Caco-2 (cell line): Measurements from ENCODE around the gene TMEM235. TPM values are rescaled to one million over a fixed set of nuclear protein-coding genes. Genes with fewer than 3 reads are reported as not detected.

Source experiments
- BruUV-seq: library from RNA; stranded (reverse); fragments of 400-500 nt; replicated peaks from 2 replicates; lab custom pipeline; 2021; lab: Mats Ljungman, UMichigan
- CTCF ChIA-PET: fragments of 300-600 bp; sonication (Branson Sonifier 250); formaldehyde crosslinking; loops from one replicate; lab custom pipeline; 2022; ENCODE audit warnings: antibody characterized with exemption; lab: Charles Lee
- POLR2A ChIA-PET: fragments of 300-600 bp; sonication (Branson Sonifier 250); formaldehyde crosslinking; loops from one replicate; lab custom pipeline; 2022; ENCODE audit warnings: antibody characterized with exemption; lab: Charles Lee
- DNase-seq, 2 experiments: peaks; one replicate each; pipeline versions ENCODE4 v3.0.0 to v3.0.0-alpha.2; 2020 to 2022
- H3K27me3 ChIP-seq: replicated peaks from 2 replicates; pipeline ENCODE4 v1.6.0; 2011; ENCODE audit warnings: low read length; ENCODE audit not compliant: control insufficient read depth, insufficient read depth
- H3K36me3 ChIP-seq: 2 replicates; pipeline ENCODE4 v1.5.1; 2011; ENCODE audit warnings: low read length; ENCODE audit not compliant: control insufficient read depth, insufficient read depth
- H3K4me1 ChIP-seq: fragments of 250-450 bp; sonication (Bioruptor Pico); 2 replicates; pipeline ENCODE4 v1.5.1; 2020; ENCODE audit warnings: mild to moderate bottlenecking
- H3K4me3 ChIP-seq: 2 replicates; pipeline ENCODE4 v1.5.1; 2011; ENCODE audit warnings: low read depth, mild to moderate bottlenecking, control low read depth, low read length
- H3K9me3 ChIP-seq: fragments of 250-450 bp; sonication (Bioruptor Pico); 2 replicates; pipeline ENCODE4 v1.5.1; 2020; ENCODE audit warnings: mild to moderate bottlenecking, moderate library complexity
- H3K27ac Mint-ChIP-seq: one replicate; pipeline ENCODE4 v1.8.0; 2022; ENCODE audit warnings: mixed read lengths; ENCODE audit not compliant: unreplicated experiment
- H3K27me3 Mint-ChIP-seq: one replicate; pipeline ENCODE4 v1.8.0; 2022; ENCODE audit warnings: mixed read lengths; ENCODE audit not compliant: insufficient read depth, unreplicated experiment
- H3K36me3 Mint-ChIP-seq: one replicate; pipeline ENCODE4 v1.8.0; 2022; ENCODE audit warnings: mild to moderate bottlenecking, mixed read lengths; ENCODE audit not compliant: insufficient read depth, unreplicated experiment
- H3K4me1 Mint-ChIP-seq: one replicate; pipeline ENCODE4 v1.8.0; 2022; ENCODE audit warnings: low read depth, mixed read lengths; ENCODE audit not compliant: unreplicated experiment
- H3K4me3 Mint-ChIP-seq: one replicate; pipeline ENCODE4 v1.8.0; 2022; ENCODE audit warnings: mild to moderate bottlenecking, moderate library complexity, mixed read lengths; ENCODE audit not compliant: unreplicated experiment
- H3K9me3 Mint-ChIP-seq: one replicate; pipeline ENCODE4 v1.8.0; 2022; ENCODE audit warnings: mixed read lengths; ENCODE audit not compliant: unreplicated experiment
- CTCF ChIP-seq, 2 experiments: fragments of 200-600 bp in 1 of 2; IDR thresholded peaks; 1 replicate in 1 of 2; 2 replicates in 1 of 2; pipeline versions ENCODE4 v1.5.1 to v1.8.0; 2011 to 2022; ENCODE audit warnings: antibody characterized with exemption in 1 of 2, control low read depth in 1 of 2, inconsistent platforms in 1 of 2, low read depth in 1 of 2, low read length in 1 of 2, mild to moderate bottlenecking in 1 of 2, moderate library complexity in 1 of 2; ENCODE audit not compliant: insufficient read depth in 1 of 2, severe bottlenecking in 1 of 2, unreplicated experiment in 1 of 2
- intact Hi-C: fragments of 100-400 bp; cut with micrococcal nuclease; formaldehyde crosslinking; loops from one replicate; pipeline ENCODE4 v1.10.0; 2022; ENCODE audit not compliant: unreplicated experiment
- total RNA-seq: library from RNA; stranded (reverse); gene quantifications from 2 replicates; pipeline ENCODE4 v1.2.3, GENCODE V29; 2022

Gene TMEM235
- total RNA-seq, 1 experiment from 2014 or later: not detected

DNA sequence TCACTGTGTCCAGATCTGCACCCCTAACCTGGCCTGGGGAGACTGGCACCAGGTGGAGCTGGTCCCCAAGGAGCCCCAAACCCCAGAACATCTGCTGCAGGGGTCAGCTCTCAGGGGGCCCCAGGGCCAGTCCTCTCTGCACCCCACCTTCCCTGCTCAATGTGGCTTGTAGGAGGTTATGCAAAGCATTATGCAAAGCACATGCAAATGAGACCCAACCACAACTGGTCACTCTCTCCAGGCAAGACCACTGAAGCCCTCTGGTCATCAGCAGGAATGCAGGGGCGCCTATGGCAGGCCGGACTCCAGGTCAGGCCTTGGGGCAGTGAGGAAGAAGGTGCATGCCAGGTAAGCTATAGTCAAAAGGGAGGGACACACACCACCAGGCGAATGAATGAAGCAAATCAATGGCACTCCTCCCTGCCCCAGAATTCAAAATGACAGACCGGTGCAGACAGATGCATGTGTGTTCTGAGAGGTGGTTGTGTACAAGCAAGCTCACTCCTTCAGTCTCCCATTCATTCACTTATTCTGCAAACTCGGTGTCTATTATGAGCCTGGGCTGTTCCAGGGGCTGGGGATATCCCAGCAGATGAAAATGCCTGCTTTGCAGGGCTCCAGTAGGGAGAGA lies 48.0 kb downstream of the TMEM235 start:
- no peak overlapping the region for H3K4me3 ChIP-seq
- peaks cover 43% of the 10 kb centered on the region for H3K4me1 ChIP-seq
- ChIA-PET POLR2A (no interaction called here), CTCF (interaction anchor here (0.7 to 1.0 kb wide), 2 partner anchors 24 to 62 kb away, joined by 3 read pairs; no protein-coding TSS in a partner anchor)
- H3K9me3 Mint-ChIP-seq: no peaks in the 10 kb centered on the region
- H3K27me3 Mint-ChIP-seq: no peaks in the 10 kb centered on the region
- DNase-seq: no peak
- H3K27ac Mint-ChIP-seq: peak overlapping the region; percentile 36
- H3K36me3 ChIP-seq: no peaks in the 10 kb centered on the region
- H3K4me3 Mint-ChIP-seq: no peak overlapping the region
- H3K9me3 ChIP-seq: no peaks in the 10 kb centered on the region
- intact Hi-C loops: no loop called here
- peaks cover 24% of the 10 kb centered on the region for H3K4me1 Mint-ChIP-seq
- TF ChIP-seq CTCF (IDR thresholded peaks at IDR 0.05; ENCODE audit: insufficient read depth in 1 of 2, low read depth in 1 of 2, low read length in 1 of 2, severe bottlenecking in 1 of 2, unreplicated experiment in 1 of 2): no peak
- BruUV-seq: no TSS peak
- H3K36me3 Mint-ChIP-seq: peaks cover 11% of the 10 kb centered on the region
- H3K27me3 ChIP-seq: no peaks in the 10 kb centered on the region

DNA sequence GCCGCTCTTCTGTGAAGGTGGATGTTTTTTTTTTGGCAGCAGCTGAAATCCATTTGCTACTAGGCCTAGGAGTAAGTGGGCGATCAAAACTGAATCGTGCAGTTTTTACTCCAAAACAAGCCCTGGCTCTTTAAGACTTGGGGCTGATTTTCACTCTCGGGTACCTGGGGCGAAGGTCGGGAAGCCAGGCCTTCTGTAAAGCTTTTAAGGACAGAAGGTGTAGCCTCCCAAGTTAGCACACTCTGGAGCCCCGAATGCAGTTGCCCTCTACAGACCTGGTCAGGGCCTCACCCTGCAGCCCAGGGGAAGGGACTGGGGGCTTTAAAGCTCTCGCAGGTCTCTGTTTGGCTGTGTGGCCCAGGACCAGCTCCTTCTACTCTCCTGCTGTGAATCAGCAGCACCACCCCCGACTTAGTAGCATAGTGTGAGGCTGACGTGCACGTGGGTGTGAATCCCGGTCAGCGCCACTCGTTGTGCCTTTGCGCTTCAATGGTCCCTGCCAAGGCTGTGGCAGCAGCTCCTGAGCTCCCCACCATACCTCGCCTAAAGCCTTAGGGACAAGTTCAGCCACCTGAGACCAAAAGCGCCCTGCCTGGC lies 49.9 kb downstream of the TMEM235 start:
- no peak for DNase-seq
- CTCF ChIA-PET: interaction anchor here (1.0 kb wide), 1 partner anchor 30 kb away, joined by 4 read pairs; no protein-coding TSS in a partner anchor
- BruUV-seq: no TSS peak
- peak overlapping the region; percentile 70 for H3K27ac Mint-ChIP-seq
- H3K4me3 Mint-ChIP-seq: no peak overlapping the region
- POLR2A ChIA-PET: no interaction called here
- H3K27me3 Mint-ChIP-seq: no peaks in the 10 kb centered on the region
- no peak for TF ChIP-seq CTCF (IDR thresholded peaks at IDR 0.05; ENCODE audit: insufficient read depth in 1 of 2, low read depth in 1 of 2, low read length in 1 of 2, severe bottlenecking in 1 of 2, unreplicated experiment in 1 of 2)
- H3K36me3 ChIP-seq: no peaks in the 10 kb centered on the region
- peaks cover 24% of the 10 kb centered on the region for H3K4me1 Mint-ChIP-seq
- no peaks in the 10 kb centered on the region for H3K27me3 ChIP-seq
- H3K9me3 Mint-ChIP-seq: no peaks in the 10 kb centered on the region
- intact Hi-C loops: no loop called here
- peaks cover 12% of the 10 kb centered on the region for H3K36me3 Mint-ChIP-seq
- no peaks in the 10 kb centered on the region for H3K9me3 ChIP-seq
- H3K4me1 ChIP-seq: peaks cover 46% of the 10 kb centered on the region
- no peak overlapping the region for H3K4me3 ChIP-seq

DNA sequence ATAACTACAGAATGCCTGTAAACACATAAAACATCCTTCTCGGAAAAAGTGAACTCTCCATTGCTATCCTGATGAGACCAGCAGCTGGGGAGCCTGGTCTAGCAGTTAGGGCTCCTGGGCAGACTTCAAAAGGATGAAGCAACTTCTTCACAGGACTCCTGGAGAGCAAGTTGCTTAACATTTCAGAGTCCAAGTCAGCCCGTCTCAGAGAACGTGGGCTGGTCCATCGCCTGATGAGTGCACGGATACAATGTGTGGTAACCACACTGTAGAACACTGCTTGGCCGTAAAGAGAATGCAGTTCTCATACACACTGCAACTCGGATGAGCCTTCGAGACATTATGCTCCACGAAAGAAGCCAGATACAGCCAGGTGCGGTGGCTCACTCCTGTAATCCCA lies 52.7 kb downstream of the TMEM235 start:
- intact Hi-C loops: no loop called here
- Histone ChIP-seq H3K9me3 (no peaks in the 10 kb centered on the region), H3K36me3 (no peaks in the 10 kb centered on the region), H3K27me3 (no peaks in the 10 kb centered on the region), H3K4me1 (peaks cover 29% of the 10 kb centered on the region), H3K4me3 (no peak overlapping the region)
- ChIA-PET POLR2A (no interaction called here), CTCF (no interaction called here)
- no peaks in the 10 kb centered on the region for H3K9me3 Mint-ChIP-seq
- no peak for TF ChIP-seq CTCF (IDR thresholded peaks at IDR 0.05; ENCODE audit: insufficient read depth in 1 of 2, low read depth in 1 of 2, low read length in 1 of 2, severe bottlenecking in 1 of 2, unreplicated experiment in 1 of 2)
- peaks cover 12% of the 10 kb centered on the region for H3K36me3 Mint-ChIP-seq
- H3K4me3 Mint-ChIP-seq: no peak overlapping the region
- H3K27ac Mint-ChIP-seq: no peak overlapping the region
- peaks cover 24% of the 10 kb centered on the region for H3K4me1 Mint-ChIP-seq
- no peaks in the 10 kb centered on the region for H3K27me3 Mint-ChIP-seq
- no TSS peak for BruUV-seq
- peak; percentile 63 to 79 for DNase-seq
